CD8-positive, alpha-beta memory T cell (primary cell): ENCODE data around the gene IFI6. TPM values are rescaled to one million over a fixed set of nuclear protein-coding genes. Genes with fewer than 3 reads are reported as not detected.
"Not testable (repeated sequence)": the region's sequence is repeated elsewhere in the genome, so short reads cannot be mapped to it uniquely, and the experiment has no call there.

Experiments used
- CTCF ChIA-PET: fragments of 350-600 bp; sonication (Branson Sonifier 250); formaldehyde crosslinking; loops from one replicate; lab custom pipeline; 2021; ENCODE audit warnings: antibody characterized with exemption; lab: Charles Lee
- POLR2A ChIA-PET: fragments of 350-600 bp; sonication (Branson Sonifier 250); formaldehyde crosslinking; loops from one replicate; lab custom pipeline; 2021; ENCODE audit warnings: antibody characterized with exemption; lab: Charles Lee
- DNase-seq, 5 donors: peaks; one replicate each; pipeline versions ENCODE4 v3.0.0 to v3.0.0-alpha.2; 2020 to 2022; ENCODE audit warnings: mixed read lengths in 1 of 5
- H3K27ac ChIP-seq: one replicate; pipeline ENCODE4 v1.7.0; 2013; ENCODE audit warnings: low read depth, mild to moderate bottlenecking, low read length, moderate library complexity
- H3K27me3 ChIP-seq: 2 replicates; pipeline ENCODE4 v1.7.0; 2013; ENCODE audit warnings: low read length, mild to moderate bottlenecking; ENCODE audit not compliant: insufficient read depth, poor library complexity, severe bottlenecking
- H3K36me3 ChIP-seq: 2 replicates; pipeline ENCODE4 v1.7.0; 2013; ENCODE audit warnings: mild to moderate bottlenecking, low read length, moderate library complexity; ENCODE audit not compliant: insufficient read depth
- H3K4me1 ChIP-seq: 2 replicates; pipeline ENCODE4 v1.7.0; 2013; ENCODE audit warnings: mild to moderate bottlenecking, low read length, moderate library complexity; ENCODE audit not compliant: insufficient read depth
- H3K4me3 ChIP-seq: 2 replicates; pipeline ENCODE4 v1.7.0; 2013; ENCODE audit warnings: mild to moderate bottlenecking, low read length
- H3K9me3 ChIP-seq: 2 replicates; pipeline ENCODE4 v1.7.0; 2013; ENCODE audit warnings: mild to moderate bottlenecking, low read length
- H3K27ac Mint-ChIP-seq, 8 donors: one replicate each; pipeline ENCODE4 v1.8.0; 2020 to 2021; ENCODE audit warnings: mixed read lengths in 8 of 8, mild to moderate bottlenecking in 6 of 8, inconsistent platforms in 3 of 8, moderate library complexity in 3 of 8
- H3K27me3 Mint-ChIP-seq, 2 donors: one replicate each; pipeline ENCODE4 v1.8.0; 2020 to 2021; ENCODE audit warnings: mixed read lengths in 2 of 2, mild to moderate bottlenecking in 1 of 2, moderate library complexity in 1 of 2
- H3K36me3 Mint-ChIP-seq, 3 donors: one replicate each; pipeline ENCODE4 v1.8.0; 2020 to 2021; ENCODE audit warnings: mixed read lengths in 3 of 3, inconsistent platforms in 1 of 3, mild to moderate bottlenecking in 1 of 3
- H3K4me1 Mint-ChIP-seq, 3 donors: one replicate each; pipeline ENCODE4 v1.8.0; 2020 to 2021; ENCODE audit warnings: mixed read lengths in 3 of 3, inconsistent platforms in 1 of 3, mild to moderate bottlenecking in 1 of 3
- H3K4me3 Mint-ChIP-seq, 7 donors: one replicate each; pipeline ENCODE4 v1.8.0; 2020 to 2021; ENCODE audit warnings: mixed read lengths in 7 of 7, mild to moderate bottlenecking in 6 of 7, moderate library complexity in 4 of 7, inconsistent platforms in 2 of 7
- H3K9me3 Mint-ChIP-seq, 5 donors: one replicate each; pipeline ENCODE4 v1.8.0; 2020 to 2022; ENCODE audit warnings: mixed read lengths in 5 of 5, mild to moderate bottlenecking in 3 of 5, moderate library complexity in 2 of 5, inconsistent platforms in 1 of 5
- polyA plus RNA-seq: library from polyadenylated mRNA; unstranded; fragments of 300-500 nt; fragmentation: Illumina TruSeq; gene quantifications from one replicate; pipeline ENCODE4 v1.2.3, GENCODE V29; 2021
- total RNA-seq, 2 experiments: library from RNA; stranded (reverse); gene quantifications; one replicate each; pipeline ENCODE4 v1.2.3, GENCODE V29; 2021

Gene IFI6
- total and polyA plus RNA-seq, 3 experiments from 2014 or later, result 10.7 to 161 (median 12.3) TPM

- Mint-ChIP-seq H3K36me3 (no peaks in the 10 kb centered on the region), H3K4me1 (peaks cover 10 to 19% (median 10%) of the 10 kb centered on the region in 3 donors), H3K27ac (no peak overlapping the region), H3K27me3 (peaks cover 0 to 1% of the 10 kb centered on the region in 2 donors), H3K4me3 (no peak overlapping the region), H3K9me3 (no peaks in the 10 kb centered on the region)
- no peak for DNase-seq
- ChIA-PET POLR2A (no interaction called here), CTCF (interaction anchor here (1.2 to 3.1 kb wide), 3 partner anchors 14 to 41 kb away, joined by 3 to 19 read pairs (median 5); no protein-coding TSS in a partner anchor)
- no peaks in the 10 kb centered on the region for H3K9me3 ChIP-seq
- H3K4me3 ChIP-seq, result no peak overlapping the region
- no peaks in the 10 kb centered on the region for H3K36me3 ChIP-seq
- peaks cover 17% of the 10 kb centered on the region for H3K4me1 ChIP-seq
- H3K27ac ChIP-seq, result no peak overlapping the region
- H3K27me3 ChIP-seq, result no peaks in the 10 kb centered on the region
These were observed 23.2 kb downstream of the IFI6 start for GRCh38 chr1:27648602-27649305.

DNA sequence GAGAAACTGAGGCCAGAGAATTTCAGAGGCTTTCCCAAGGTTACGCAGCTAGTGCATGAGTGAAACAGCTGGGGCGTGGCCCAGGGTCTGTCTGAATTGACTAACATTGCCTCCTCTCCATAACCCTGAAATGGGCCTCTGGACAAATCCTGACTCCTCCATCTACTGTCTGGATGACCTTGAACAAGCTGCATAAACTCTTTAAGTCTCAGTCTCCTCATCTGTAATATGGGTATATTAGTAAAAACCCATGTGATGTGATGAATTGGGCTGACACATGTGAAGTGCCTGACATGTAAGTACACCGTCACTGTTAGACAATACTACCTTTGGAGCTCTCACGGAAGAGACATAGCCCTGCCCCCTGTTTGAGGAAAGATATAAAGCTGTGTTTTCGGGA, 24.7 kb downstream of the IFI6 start:
- DNase-seq, result no peak
- H3K4me3 Mint-ChIP-seq, result no peak overlapping the region
- H3K27me3 Mint-ChIP-seq, result peaks cover 0 to 1% of the 10 kb centered on the region in 2 donors
- H3K36me3 ChIP-seq, result no peaks in the 10 kb centered on the region
- peaks cover 22% of the 10 kb centered on the region for H3K4me1 ChIP-seq
- H3K9me3 Mint-ChIP-seq, result no peaks in the 10 kb centered on the region
- no peaks in the 10 kb centered on the region for H3K36me3 Mint-ChIP-seq
- POLR2A ChIA-PET, result interaction anchor here (0.7 kb wide), 1 partner anchor 11 kb away, joined by 3 read pairs; no protein-coding TSS in a partner anchor
- H3K9me3 ChIP-seq, result no peaks in the 10 kb centered on the region
- no peak overlapping the region for H3K4me3 ChIP-seq
- H3K27ac Mint-ChIP-seq, result peak overlapping the region in 1 of 8 donors; percentile 7
- CTCF ChIA-PET, result interaction anchor here (1.3 to 2.5 kb wide), 5 partner anchors 9 to 41 kb away, joined by 3 to 14 read pairs (median 5); no protein-coding TSS in a partner anchor
- no peak overlapping the region for H3K27ac ChIP-seq
- no peaks in the 10 kb centered on the region for H3K27me3 ChIP-seq
- peaks cover 15 to 24% (median 16%) of the 10 kb centered on the region in 3 donors for H3K4me1 Mint-ChIP-seq

DNA sequence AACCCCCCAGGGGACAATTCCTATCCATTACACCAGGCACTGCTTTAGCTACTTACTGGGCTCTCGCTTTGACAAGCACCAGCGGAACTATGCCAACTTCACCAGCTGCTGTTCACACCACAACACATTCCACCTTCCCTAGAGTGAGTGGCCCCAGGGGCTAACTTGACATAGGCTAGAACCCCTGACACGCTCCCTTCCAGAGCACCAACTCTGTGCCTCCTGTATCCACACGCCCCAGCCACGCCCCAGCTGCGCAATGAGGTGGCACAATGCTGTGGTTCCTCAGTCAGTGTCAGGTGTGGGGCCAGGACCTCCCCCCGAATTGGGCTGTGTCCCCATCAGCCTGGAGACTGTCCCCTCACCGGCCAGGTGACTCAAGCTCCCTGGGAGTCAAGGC, 25.3 kb downstream of the IFI6 start:
- no peak overlapping the region for H3K4me3 ChIP-seq
- no peak overlapping the region for H3K4me3 Mint-ChIP-seq
- ChIA-PET CTCF (interaction anchor here (1.1 to 2.5 kb wide), 6 partner anchors 10 to 40 kb away, joined by 3 to 14 read pairs (median 4); no protein-coding TSS in a partner anchor), POLR2A (interaction anchor here (0.7 kb wide), 1 partner anchor 12 kb away, joined by 3 read pairs; no protein-coding TSS in a partner anchor)
- DNase-seq, result no peak
- H3K4me1 ChIP-seq, result peaks cover 22% of the 10 kb centered on the region
- no peaks in the 10 kb centered on the region for H3K36me3 ChIP-seq
- no peaks in the 10 kb centered on the region for H3K9me3 Mint-ChIP-seq
- H3K36me3 Mint-ChIP-seq, result no peaks in the 10 kb centered on the region
- no peak overlapping the region for H3K27ac ChIP-seq
- H3K9me3 ChIP-seq, result no peaks in the 10 kb centered on the region
- H3K4me1 Mint-ChIP-seq, result peaks cover 15 to 24% (median 16%) of the 10 kb centered on the region in 3 donors
- peak overlapping the region in 1 of 8 donors; percentile 43 for H3K27ac Mint-ChIP-seq
- H3K27me3 Mint-ChIP-seq, result peaks cover 0 to 1% of the 10 kb centered on the region in 2 donors
- H3K27me3 ChIP-seq, result no peaks in the 10 kb centered on the region

DNA sequence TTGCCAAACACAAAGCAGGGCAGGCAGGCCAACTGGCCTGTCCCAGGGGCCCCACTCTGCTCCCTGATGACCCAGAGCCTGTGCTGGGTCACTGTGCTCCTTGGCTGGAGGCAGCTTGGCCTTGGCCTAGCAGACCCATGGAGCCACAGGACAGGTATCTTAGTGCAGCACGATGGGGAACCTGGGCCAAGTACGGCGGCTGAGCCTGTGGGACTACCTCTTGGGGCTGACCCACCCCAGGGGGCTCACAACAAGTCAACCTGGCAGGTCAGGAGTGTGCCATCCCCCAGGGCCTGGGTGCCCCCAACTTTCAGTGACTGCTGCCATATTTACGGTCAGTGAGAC, 26.9 kb downstream of the IFI6 start:
- Histone ChIP-seq H3K27me3 (no peaks in the 10 kb centered on the region), H3K36me3 (no peaks in the 10 kb centered on the region), H3K9me3 (no peaks in the 10 kb centered on the region), H3K4me3 (no peak overlapping the region), H3K4me1 (peaks cover 15% of the 10 kb centered on the region), H3K27ac (no peak overlapping the region)
- H3K27ac Mint-ChIP-seq, result peak overlapping the region in 1 of 8 donors; percentile 77
- no peaks in the 10 kb centered on the region for H3K9me3 Mint-ChIP-seq
- no peak for DNase-seq
- peaks cover 14 to 16% (median 15%) of the 10 kb centered on the region in 3 donors for H3K4me1 Mint-ChIP-seq
- CTCF ChIA-PET, result interaction anchor here (0.9 to 4.2 kb wide), 6 partner anchors 14 to 88 kb away, joined by 3 to 56 read pairs (median 4); partner anchors contain the start of genes FAM76A and IFI6
- POLR2A ChIA-PET, result interaction anchor here (0.8 kb wide), 1 partner anchor 40 kb away, joined by 3 read pairs; no protein-coding TSS in a partner anchor
- H3K36me3 Mint-ChIP-seq, result no peaks in the 10 kb centered on the region
- H3K4me3 Mint-ChIP-seq, result no peak overlapping the region
- H3K27me3 Mint-ChIP-seq, result peaks cover 0 to 1% of the 10 kb centered on the region in 2 donors

GRCh38 chr1:27644369-27645070, 27.5 kb downstream of the IFI6 start:
- no peaks in the 10 kb centered on the region for H3K9me3 ChIP-seq
- ChIA-PET POLR2A (interaction anchor here (0.8 kb wide), 1 partner anchor 39 kb away, joined by 3 read pairs; no protein-coding TSS in a partner anchor), CTCF (interaction anchor here (0.9 to 4.2 kb wide), 7 partner anchors 12 to 88 kb away, joined by 3 to 56 read pairs (median 5); partner anchors contain the start of genes FAM76A and IFI6)
- H3K4me3 ChIP-seq, result no peak overlapping the region
- no peaks in the 10 kb centered on the region for H3K36me3 ChIP-seq
- peak overlapping the region in 7 of 8 donors; percentile 23 to 81 (median 72) for H3K27ac Mint-ChIP-seq
- no peak overlapping the region for H3K4me3 Mint-ChIP-seq
- H3K27ac ChIP-seq, result no peak overlapping the region
- H3K27me3 ChIP-seq, result no peaks in the 10 kb centered on the region
- DNase-seq, result no peak
- peaks cover 14% of the 10 kb centered on the region for H3K4me1 ChIP-seq
- no peaks in the 10 kb centered on the region for H3K9me3 Mint-ChIP-seq
- H3K4me1 Mint-ChIP-seq, result peaks cover 14 to 16% (median 15%) of the 10 kb centered on the region in 3 donors
- peaks cover 0 to 1% of the 10 kb centered on the region in 2 donors for H3K27me3 Mint-ChIP-seq
- no peaks in the 10 kb centered on the region for H3K36me3 Mint-ChIP-seq

- H3K9me3 Mint-ChIP-seq, result no peaks in the 10 kb centered on the region
- peak; percentile 53 to 82 (median 64) for DNase-seq
- Histone ChIP-seq H3K36me3 (no peaks in the 10 kb centered on the region), H3K27ac (no peak overlapping the region), H3K4me1 (peaks cover 14% of the 10 kb centered on the region), H3K4me3 (no peak overlapping the region), H3K27me3 (no peaks in the 10 kb centered on the region), H3K9me3 (no peaks in the 10 kb centered on the region)
- no peak overlapping the region for H3K4me3 Mint-ChIP-seq
- ChIA-PET CTCF (interaction anchor here (0.9 to 4.2 kb wide), 12 partner anchors 12 to 87 kb away, joined by 3 to 56 read pairs (median 4); partner anchors contain the start of genes FAM76A and IFI6), POLR2A (interaction anchor here (0.7 kb wide), 1 partner anchor 19 kb away, joined by 3 read pairs; no protein-coding TSS in a partner anchor)
- peaks cover 14 to 21% (median 15%) of the 10 kb centered on the region in 3 donors for H3K4me1 Mint-ChIP-seq
- peak overlapping the region; percentile 23 to 81 (median 60) for H3K27ac Mint-ChIP-seq
- H3K27me3 Mint-ChIP-seq, result peaks cover 0 to 1% of the 10 kb centered on the region in 2 donors
- H3K36me3 Mint-ChIP-seq, result no peaks in the 10 kb centered on the region
These were observed 28.2 kb downstream of the IFI6 start for GRCh38 chr1:27643600-27644368.

- H3K4me1 ChIP-seq, result peaks cover 22% of the 10 kb centered on the region
- not testable (repeated sequence) for H3K9me3 ChIP-seq, H3K4me3 ChIP-seq, H3K36me3 Mint-ChIP-seq, H3K27me3 ChIP-seq, H3K36me3 ChIP-seq, H3K9me3 Mint-ChIP-seq, H3K27ac ChIP-seq, DNase-seq, H3K4me3 Mint-ChIP-seq, H3K27me3 Mint-ChIP-seq, H3K27ac Mint-ChIP-seq
- peaks cover 25 to 42% (median 28%) of the 10 kb centered on the region in 3 donors for H3K4me1 Mint-ChIP-seq
- ChIA-PET CTCF (interaction anchor here (0.9 to 2.0 kb wide), 7 partner anchors 11 to 284 kb away, joined by 3 to 7 read pairs (median 4); partner anchors contain the start of gene IFI6), POLR2A (interaction anchor here (0.6 to 0.7 kb wide), 3 partner anchors 10 to 294 kb away, joined by 3 to 6 read pairs (median 3); no protein-coding TSS in a partner anchor)
These were observed 31.5 kb downstream of the IFI6 start for GRCh38 chr1:27640514-27640913.
